WERI-Rb-1 (cell line): Measurements from ENCODE around the gene KIF13A.
"Not testable (repeated sequence)": the region's sequence is repeated elsewhere in the genome, so short reads cannot be mapped to it uniquely, and the experiment has no call there.

Experiments
- DNase-seq: peaks from one replicate; pipeline ENCODE4 v3.0.0-alpha.2; 2020
- H3K27ac ChIP-seq: fragments of 250-450 bp; sonication (Bioruptor Pico); 2 replicates; pipeline ENCODE4 v1.5.1; 2020; ENCODE audit warnings: mild to moderate bottlenecking, moderate library complexity
- H3K27me3 ChIP-seq: fragments of 250-450 bp; sonication (Bioruptor Pico); 2 replicates; pipeline ENCODE4 v1.5.1; 2021; ENCODE audit warnings: mild to moderate bottlenecking, low read depth, moderate library complexity; ENCODE audit not compliant: insufficient read depth, severe bottlenecking
- H3K36me3 ChIP-seq: fragments of 250-450 bp; sonication (Bioruptor Pico); 2 replicates; pipeline ENCODE4 v1.5.1; 2020; ENCODE audit warnings: mild to moderate bottlenecking, moderate library complexity
- H3K4me3 ChIP-seq: 2 replicates; pipeline ENCODE4 v1.5.1; 2011; ENCODE audit warnings: low read depth, mild to moderate bottlenecking, control low read depth, low read length
- H3K9me3 ChIP-seq: fragments of 250-450 bp; sonication (Bioruptor Pico); 2 replicates; pipeline ENCODE4 v1.5.1; 2021; ENCODE audit warnings: mild to moderate bottlenecking, moderate library complexity; ENCODE audit not compliant: severe bottlenecking
- CTCF ChIP-seq: IDR thresholded peaks from 2 replicates; pipeline ENCODE4 v1.5.1; 2011; ENCODE audit warnings: low read depth, mild to moderate bottlenecking, control low read depth, inconsistent platforms, low read length

The KIF13A gene

DNA sequence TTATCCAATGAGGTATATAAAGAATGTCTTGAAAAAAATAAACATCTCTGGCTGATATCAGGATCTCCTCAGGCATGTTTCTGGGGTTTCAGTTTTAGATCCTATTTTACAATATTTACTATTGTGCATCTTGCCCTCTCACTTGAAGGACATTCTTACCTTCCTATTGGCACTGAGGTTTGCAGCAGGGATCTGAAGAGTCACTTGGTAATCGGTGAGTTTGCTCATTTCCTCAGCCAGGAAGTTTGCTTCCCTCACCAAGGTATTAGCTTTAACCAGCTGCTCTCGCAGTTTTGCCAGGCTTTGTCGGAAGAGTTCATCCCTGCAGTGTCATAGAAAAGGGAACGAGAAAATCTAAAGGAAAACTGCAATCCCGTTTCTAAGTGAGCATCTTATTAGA, 178.8 kb downstream of the KIF13A start:
- DNase-seq, result no peak
- H3K27me3 ChIP-seq, result no peaks in the 10 kb centered on the region
- no peak for TF ChIP-seq CTCF
- no peak overlapping the region for H3K4me3 ChIP-seq
- H3K36me3 ChIP-seq, result peaks cover 8% of the 10 kb centered on the region
- H3K9me3 ChIP-seq, result peaks cover 5% of the 10 kb centered on the region
- no peak overlapping the region for H3K27ac ChIP-seq

DNA sequence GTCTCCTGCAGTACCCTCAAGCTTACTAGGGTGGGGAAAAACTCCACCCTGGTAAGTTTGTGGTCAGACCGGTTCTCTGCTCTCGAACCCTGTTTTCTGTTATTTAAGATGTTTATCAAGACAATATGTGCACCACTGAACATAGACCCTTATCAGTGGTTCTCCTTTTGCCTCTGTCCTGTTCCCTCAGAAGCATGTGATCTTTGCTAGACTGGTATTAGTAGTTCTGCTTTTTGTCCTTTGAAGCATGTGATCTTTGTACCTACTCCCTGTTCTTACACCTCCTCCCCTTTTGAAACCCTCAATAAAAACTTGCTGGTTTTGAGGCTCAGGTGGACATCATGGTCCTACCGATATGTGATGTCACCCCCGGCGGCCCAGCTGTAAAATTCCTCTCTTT, 180.0 kb downstream of the KIF13A start:
- peaks cover 14% of the 10 kb centered on the region for H3K36me3 ChIP-seq
- not testable (repeated sequence) for H3K27ac ChIP-seq, H3K9me3 ChIP-seq, DNase-seq, H3K27me3 ChIP-seq, H3K4me3 ChIP-seq

DNA sequence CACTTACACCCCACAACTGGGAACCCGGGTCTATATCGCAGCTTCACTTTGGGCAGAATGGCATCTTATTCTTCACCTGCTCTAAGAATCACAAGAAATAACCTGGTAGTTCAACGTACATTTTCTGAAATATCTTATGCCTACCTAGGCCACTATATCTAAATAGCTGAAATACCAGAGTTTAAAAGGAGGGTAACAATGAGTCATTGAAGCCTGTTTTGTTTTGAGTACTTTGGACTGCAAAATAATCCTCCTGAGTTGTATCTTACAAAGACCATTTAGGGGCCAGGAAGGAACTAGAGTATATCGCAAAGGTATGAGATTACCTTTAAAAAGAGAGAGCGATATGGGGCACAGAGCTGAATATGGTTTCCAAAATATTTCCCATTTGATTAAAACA, 184.0 kb downstream of the KIF13A start:
- Histone ChIP-seq H3K4me3 (no peak overlapping the region), H3K27me3 (no peaks in the 10 kb centered on the region), H3K9me3 (peaks cover 5% of the 10 kb centered on the region), H3K36me3 (peaks cover 36% of the 10 kb centered on the region), H3K27ac (no peak overlapping the region)
- TF ChIP-seq CTCF, result no peak
- no peak for DNase-seq

- peaks cover 59% of the 10 kb centered on the region for H3K36me3 ChIP-seq
- H3K9me3 ChIP-seq, result no peaks in the 10 kb centered on the region
- no peaks in the 10 kb centered on the region for H3K27me3 ChIP-seq
- no peak for DNase-seq
- no peak overlapping the region for H3K4me3 ChIP-seq
- TF ChIP-seq CTCF, result no peak
- no peak overlapping the region for H3K27ac ChIP-seq
These were observed 188.8 kb downstream of the KIF13A start for GRCh38 chr6:17798477-17799154.

- Histone ChIP-seq H3K27ac (no peak overlapping the region), H3K9me3 (no peaks in the 10 kb centered on the region), H3K36me3 (peaks cover 31% of the 10 kb centered on the region), H3K27me3 (no peaks in the 10 kb centered on the region), H3K4me3 (no peak overlapping the region)
- no peak for TF ChIP-seq CTCF
- DNase-seq, result no peak
These were observed 196.9 kb downstream of the KIF13A start for GRCh38 chr6:17790489-17790888.

- Histone ChIP-seq H3K4me3 (no peak overlapping the region), H3K27me3 (no peaks in the 10 kb centered on the region), H3K27ac (no peak overlapping the region), H3K36me3 (peaks cover 20% of the 10 kb centered on the region), H3K9me3 (no peaks in the 10 kb centered on the region)
- TF ChIP-seq CTCF, result no peak
- no peak for DNase-seq
These were observed 202.2 kb downstream of the KIF13A start for GRCh38 chr6:17785094-17785787.
